Breast epithelium (tissue), 3 donors: ENCODE results near the gene RTBDN.

Source experiments
- POLR2A ChIP-seq: fragments of 450-650 bp; IDR thresholded peaks from one replicate; pipeline ENCODE4 v1.6.1; 2016; ENCODE audit warnings: antibody characterized with exemption, mild to moderate bottlenecking, moderate library complexity
- POLR2AphosphoS5 ChIP-seq, 3 donors: sonication (generic); formaldehyde crosslinking; IDR thresholded peaks; one replicate each; pipeline ENCODE4 v1.6.1; 2017; ENCODE audit warnings: antibody characterized with exemption in 3 of 3
- TF ChIP-seq, protein P1 (sequence below), 3 donors: fragments of 450-650 bp; IDR thresholded peaks; one replicate each; pipeline ENCODE4 v1.5.1; 2016 to 2017; ENCODE audit warnings: antibody characterized with exemption in 3 of 3, mild to moderate bottlenecking in 3 of 3, moderate library complexity in 3 of 3

DNA sequence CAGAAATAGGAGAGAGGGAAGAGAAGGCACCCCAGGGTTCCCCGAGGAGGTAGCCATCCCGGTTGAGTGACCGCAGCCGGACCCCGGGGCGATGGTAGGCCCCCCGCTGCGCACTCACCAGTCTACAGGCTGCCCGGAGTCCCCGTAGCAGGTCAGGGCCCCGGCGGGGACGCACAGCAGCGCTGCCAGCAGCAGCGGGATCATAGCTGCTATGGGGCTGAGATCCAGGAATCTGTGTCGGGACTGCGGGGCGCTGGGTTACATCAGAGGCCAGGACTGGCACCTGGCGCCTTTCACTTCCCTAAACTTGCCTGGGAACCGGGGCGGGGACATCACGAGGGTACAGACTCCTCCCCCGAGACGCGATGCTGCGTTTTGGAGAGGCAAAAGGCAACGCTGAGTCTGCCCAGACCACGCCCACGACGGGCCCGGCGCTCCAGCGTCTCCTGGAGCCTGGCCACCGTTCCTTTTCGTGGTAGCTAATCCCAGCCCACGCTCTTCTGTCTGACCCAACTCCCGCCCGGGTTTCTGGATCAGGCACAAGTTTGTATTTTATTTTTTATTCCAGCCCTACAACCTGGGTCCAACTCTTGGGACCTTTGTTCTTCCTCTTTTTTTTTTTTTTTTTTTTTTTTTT is 46.9 kb upstream of the RTBDN start, which contains the start of gene DNASE2:
- TF ChIP-seq, protein P1, sequence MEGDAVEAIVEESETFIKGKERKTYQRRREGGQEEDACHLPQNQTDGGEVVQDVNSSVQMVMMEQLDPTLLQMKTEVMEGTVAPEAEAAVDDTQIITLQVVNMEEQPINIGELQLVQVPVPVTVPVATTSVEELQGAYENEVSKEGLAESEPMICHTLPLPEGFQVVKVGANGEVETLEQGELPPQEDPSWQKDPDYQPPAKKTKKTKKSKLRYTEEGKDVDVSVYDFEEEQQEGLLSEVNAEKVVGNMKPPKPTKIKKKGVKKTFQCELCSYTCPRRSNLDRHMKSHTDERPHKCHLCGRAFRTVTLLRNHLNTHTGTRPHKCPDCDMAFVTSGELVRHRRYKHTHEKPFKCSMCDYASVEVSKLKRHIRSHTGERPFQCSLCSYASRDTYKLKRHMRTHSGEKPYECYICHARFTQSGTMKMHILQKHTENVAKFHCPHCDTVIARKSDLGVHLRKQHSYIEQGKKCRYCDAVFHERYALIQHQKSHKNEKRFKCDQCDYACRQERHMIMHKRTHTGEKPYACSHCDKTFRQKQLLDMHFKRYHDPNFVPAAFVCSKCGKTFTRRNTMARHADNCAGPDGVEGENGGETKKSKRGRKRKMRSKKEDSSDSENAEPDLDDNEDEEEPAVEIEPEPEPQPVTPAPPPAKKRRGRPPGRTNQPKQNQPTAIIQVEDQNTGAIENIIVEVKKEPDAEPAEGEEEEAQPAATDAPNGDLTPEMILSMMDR (IDR thresholded peaks at IDR 0.05), result no peak
- peak; percentile 51 to 81 (median 59) for TF ChIP-seq POLR2AphosphoS5 (IDR thresholded peaks at IDR 0.05)
- TF ChIP-seq POLR2A, result peak; percentile 40
